GM21367 (cell line): ENCODE measurements around the gene WDR38.

Experiments used
- ATAC-seq: cut with Tn5 transposase; IDR thresholded peaks from one replicate; pipeline ENCODE4 v1.9.1; 2021; ENCODE audit not compliant: unreplicated experiment

Gene WDR38

GRCh38 chr9:124857533-124858162 lies 4.4 kb downstream of the WDR38 start:
- no peak for ATAC-seq

DNA sequence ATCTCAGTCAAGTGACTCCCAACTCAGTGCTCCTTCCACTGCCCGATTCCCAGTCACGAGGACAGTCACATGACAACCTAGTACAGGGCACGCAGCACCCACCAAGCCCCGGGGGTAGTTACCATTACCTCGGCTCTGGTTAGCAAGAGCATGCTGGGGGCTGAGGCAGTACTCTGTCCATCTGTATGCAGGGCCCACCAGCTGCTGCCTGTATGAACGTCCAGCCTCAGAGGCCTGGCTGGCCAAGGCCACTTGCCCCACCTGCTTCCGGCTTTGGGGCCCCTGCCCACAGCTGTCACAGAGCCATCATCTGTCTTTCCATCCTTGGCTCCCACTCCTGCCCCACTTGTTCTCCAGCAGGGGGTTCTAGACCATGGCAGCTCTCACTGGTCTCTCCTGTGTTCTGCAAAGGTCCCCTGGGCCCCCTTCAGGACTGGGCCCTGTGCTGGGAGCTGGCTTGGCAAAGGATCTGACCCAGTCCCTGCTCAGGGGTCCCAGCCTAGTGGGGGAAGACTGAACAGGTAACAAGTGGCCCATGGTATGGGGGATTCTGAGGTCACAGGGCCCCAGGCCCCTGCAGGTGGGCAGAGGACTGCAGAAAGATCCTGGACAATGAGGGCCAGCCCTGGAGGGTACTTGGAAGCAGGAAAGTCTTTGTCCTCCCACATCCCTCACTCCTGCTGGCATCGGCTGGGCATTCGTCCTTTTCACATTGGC lies 5.2 kb downstream of the WDR38 start:
- no peak for ATAC-seq

- no peak for ATAC-seq
Measured at GRCh38 chr9:124859803-124860581, 6.7 kb downstream of the WDR38 start.

DNA sequence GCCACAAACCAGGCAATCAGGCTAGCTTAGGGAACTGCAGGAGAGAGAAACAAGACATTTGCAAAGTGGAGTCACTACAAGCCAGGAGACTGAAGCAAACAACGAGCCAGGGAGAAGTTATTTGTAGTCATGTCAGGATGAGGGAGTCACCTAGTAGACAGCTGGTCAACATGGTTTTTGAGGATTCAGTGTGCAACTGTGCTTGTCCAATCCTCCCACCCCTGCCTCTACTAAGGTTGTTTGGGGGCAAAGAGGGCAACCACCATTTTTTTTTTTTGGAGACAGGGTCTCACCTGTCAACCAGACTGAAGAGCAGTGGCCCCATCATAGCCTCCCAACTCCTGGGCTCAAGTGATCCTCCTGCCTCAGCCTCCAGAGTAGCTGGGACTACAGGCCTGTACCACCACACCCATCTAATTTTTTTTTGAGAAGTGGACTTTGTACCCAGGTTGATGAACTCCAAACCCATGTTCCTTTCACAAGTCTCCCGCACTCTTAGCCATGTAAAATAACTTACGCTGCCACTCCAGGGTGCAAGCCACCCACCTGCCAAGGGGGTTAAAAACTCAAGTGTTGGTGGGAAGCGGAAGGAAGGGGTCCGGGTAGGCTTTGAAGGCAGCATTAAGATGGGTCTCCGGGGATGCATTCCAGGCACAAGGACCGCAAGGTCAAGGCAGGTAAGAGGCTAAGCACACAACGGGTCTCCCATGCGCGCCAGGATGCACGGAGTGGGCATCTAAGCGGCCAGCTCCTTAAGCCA lies 7.5 kb downstream of the WDR38 start:
- no peak for ATAC-seq

DNA sequence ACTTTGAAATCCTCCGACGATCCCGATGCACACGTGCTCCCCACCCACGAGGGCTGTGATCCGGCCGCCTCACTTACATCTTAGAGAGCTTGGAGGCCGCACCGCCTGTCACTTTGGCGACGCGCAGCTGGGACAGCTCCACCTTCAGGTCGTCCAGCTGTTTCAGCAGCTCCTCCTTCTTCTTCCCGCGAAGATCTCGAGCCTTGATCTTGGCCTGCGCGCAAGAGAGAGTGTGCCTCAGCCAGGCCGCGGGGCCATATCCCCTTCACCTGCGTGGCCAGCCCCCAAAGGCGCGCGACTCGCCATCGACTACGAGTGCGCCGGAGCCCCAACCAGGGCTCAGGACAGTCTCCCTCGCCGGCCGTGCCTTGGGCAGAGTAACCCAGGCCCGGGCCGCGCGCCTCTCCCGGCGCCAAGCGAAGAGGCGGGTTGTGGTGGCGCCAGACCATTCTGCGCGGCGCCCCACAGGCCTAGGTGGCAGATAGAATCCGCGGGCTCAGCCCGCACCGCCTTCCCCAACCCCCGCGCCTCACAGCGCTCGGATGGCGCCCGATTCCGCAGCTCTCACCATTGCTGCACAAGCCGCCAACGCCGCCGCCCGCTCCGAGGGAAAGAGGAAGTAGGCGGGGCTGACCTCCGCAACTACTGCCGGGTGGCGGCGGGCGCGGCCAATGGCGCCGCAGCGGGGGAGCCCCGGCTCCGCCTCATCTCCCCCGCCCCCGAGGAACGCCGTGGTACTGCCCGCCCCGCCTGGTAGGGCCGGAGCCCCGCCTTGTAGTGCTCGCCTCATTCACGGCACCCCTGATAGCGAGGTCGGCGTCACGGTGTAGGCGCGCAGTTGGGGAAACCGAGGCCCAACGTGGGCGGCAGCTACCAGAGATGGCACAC lies 8.3 kb downstream of the WDR38 start, which contains the start of the genes ARPC5L and RPL35:
Gene ARPC5L (plus strand): TSS at position 789 of the 888 bp plus-strand sequence. CDS start 7,161 bp downstream, outside the sequence.
Gene RPL35 (minus strand): TSS at position 616 of the 888 bp plus-strand sequence. CDS start 45 bp downstream, at position 571.
- peak; percentile 73 for ATAC-seq

GRCh38 chr9:124863371-124863871 lies 10.2 kb downstream of the WDR38 start:
- no peak for ATAC-seq

DNA sequence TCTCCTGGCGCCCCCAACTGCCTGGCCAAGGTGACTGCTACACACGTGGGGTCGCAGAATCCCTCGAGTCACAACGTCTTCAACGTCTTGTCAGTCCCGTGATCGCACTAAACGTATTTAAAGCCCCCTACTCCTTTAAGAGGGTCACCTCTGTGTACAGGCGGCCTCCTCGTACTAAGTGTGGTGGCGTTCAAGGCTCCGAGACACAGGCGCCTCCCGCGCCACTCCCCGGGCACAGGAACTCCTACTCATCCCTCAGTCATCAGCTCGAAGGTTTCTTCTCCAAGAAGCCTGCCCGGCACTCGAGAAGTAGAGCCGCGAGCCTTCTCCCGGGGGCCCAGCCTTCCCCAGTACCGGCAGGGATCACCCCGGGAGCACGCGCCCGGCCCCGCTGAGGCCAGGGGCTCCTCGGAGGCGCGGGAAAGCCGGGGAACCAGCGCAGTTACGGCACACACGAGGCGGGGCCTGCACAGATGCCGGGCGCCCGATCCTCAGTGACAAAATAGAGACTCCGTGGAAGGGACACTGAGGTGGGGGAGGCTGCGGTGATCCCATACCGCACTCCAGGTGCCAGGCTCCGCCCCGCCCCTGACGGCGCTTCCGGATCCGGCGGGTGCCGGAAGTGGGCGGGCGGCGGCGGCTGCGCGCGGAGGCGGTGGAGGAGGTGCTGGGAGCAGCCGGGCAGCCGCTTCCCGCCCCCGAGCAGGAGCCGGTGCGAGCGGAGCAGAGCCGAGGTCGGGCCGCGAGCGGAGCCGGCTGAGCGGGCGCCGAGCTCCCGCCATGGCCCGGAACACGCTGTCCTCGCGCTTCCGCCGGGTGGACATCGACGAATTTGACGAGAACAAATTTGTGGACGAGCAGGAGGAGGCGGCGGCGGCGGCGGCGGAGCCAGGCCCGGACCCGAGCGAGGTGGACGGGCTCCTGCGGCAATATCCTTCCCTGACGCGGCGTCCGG lies 15.5 kb downstream of the WDR38 start:
- peak; percentile 53 for ATAC-seq

GRCh38 chr9:124869466-124869985 lies 16.3 kb downstream of the WDR38 start:
- peak; percentile 1 for ATAC-seq

DNA sequence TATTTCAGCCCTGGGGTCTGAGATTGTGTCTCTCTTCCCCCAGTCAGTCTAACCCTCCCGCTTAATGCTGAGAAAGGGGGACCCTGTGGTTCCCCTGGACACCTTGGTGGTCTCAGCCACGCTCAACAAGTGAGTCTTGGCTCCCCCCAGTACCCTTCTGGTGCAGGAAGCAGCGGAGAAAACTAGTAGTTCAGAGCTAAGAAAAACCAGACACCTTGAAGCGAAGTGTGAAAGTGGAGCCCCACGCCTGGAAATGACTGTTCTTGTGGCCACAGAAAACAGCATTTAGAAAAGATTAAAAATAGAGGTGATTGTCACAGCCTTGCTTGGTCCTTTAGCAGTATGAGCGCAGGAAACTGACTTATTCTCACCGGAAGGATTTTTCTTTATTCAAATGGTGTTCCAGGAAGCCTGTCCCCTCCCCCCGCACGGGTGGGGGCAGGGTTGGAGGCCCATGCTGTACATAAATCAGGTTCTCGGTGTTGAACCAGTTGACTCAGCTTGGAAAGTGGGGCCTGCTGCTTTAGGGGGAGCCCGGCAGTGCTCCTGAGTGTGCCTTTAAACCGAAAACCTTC lies 16.8 kb downstream of the WDR38 start:
- peak; percentile 30 for ATAC-seq

GRCh38 chr9:124870723-124871122 lies 17.5 kb downstream of the WDR38 start:
- ATAC-seq, result no peak

- ATAC-seq, result no peak
Measured at GRCh38 chr9:124871156-124871561, 17.9 kb downstream of the WDR38 start.

GRCh38 chr9:124873664-124874063 lies 20.4 kb downstream of the WDR38 start:
- no peak for ATAC-seq

DNA sequence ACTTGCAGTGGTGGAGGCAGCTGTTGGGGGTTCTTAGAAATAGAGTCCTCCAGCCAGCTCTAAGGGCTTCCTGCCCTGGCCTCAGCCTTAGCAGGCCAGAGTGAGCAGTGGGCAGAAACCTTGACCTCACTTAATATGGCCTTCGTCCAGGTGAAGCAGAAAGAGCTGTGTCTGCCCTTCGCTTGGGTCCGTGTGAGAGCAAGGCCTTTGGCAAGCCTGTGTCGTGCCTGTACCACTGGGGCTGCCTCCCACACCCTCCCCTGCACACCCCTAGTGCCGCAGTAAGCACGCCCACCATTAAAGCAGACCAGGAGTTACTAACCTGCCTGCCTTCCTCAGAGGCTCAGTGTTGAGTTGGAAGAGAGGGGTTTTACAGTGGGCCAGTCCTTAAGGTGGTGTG lies 22.2 kb downstream of the WDR38 start:
- ATAC-seq, result no peak

DNA sequence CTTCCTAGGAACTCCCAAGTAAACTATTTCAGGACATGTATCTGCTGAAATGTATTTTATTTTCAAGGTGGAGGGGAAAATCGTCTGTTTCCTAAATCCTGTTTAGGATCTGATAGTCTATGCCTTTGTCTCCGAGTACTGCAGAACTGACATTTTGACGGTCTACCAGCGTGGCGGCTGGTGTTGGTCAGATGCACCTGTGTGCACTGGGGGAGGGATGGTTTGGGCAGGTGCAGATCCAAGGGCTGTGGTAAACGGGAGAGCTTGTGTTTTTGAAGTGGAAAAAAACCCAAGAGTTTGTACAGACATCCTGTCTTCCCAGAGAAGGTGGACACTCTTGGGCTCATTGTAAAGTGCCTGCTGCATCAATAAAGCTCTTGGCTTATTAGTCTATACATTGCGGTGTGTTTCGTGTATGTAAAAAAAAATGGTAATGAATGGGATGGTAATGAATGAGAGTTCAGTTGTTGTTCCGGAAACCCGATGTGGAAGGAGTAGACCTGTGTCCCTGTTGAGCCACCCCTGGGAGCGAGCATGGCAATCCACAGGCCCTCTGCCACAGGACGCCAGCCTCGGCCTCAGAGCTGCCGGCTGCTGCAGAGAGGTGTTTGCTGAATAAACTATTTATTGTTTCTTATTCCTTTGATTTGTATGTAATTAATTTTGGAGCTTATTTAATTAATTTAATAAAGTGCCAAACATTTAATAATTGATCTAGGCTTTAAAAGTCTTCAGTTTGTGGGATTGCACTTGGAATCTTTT lies 23.9 kb downstream of the WDR38 start:
- no peak for ATAC-seq

- no peak for ATAC-seq
Measured at GRCh38 chr9:124878021-124878420, 24.8 kb downstream of the WDR38 start.

DNA sequence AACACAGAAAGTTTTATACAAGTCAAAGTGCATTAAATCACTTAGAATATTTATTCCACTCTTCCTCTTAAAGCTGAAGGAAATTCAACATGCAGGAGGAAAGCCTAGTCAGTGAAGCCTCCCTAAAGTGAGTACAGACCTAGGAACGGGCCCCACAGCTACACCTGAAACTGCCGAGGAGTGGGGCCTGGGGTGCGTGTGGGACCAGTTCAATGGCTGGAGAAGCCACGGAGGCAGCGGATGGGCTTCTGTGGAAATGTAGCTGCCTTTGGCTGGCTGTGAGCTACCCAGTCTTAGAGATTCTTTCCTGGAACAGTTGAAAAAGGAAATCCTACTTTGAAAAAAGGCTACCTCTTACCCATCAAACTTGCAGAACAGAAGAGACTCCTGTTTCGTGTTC lies 25.3 kb downstream of the WDR38 start:
- ATAC-seq, result no peak

- ATAC-seq, result no peak
Measured at GRCh38 chr9:124879226-124879625, 26.0 kb downstream of the WDR38 start.
